Measurements from ENCODE around the gene SCD5. TPM values are rescaled to one million over a fixed set of nuclear protein-coding genes. Genes with fewer than 3 reads are reported as not detected.
A peak's percentile ranks its signal among the peaks of the same experiment; 100 is the strongest.

Gene SCD5
- total RNA-seq, 2 experiments from 2014 or later = 0.47 to 0.76 TPM

DNA sequence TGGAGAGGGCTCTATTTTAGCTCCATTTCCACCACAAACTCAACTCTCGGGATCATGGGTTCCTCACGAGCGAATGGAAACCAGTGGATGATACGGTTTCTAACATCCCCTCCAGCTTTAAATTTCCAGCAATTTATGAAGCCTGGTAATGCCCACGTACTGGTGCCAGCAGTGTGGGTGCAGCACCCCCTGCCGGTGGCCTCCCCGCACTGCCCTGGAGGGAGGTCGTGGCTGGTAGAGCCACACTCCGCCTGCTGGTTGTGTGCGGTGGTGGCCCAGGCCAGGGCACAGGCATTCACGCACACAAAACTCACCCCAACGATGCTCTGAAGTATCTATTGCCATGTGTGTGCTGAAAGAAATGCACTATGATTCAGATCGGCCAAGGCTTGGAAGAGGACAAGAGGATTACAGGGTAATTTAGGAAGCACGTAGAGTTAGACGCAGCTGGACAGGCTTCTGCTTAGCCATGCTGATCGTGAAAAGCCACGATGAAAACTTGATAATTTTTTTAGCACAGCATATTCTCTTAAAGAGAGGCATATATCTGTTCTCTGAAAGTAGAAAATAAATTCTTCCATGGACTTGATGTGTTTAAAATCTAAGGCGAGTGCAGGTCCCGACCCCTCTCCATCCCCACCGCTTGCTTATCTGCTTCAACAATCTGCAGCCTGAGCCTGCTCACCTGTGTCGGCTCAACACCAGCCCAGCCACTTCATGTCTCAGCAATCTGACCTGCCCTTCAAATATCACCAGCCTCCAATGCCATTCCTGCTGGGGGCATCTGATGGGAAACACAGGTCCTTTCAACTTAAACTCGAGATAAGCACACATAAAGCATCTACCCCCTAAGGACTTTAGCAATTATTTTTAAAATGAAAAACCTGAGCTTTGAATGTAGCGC lies 59.1 kb downstream of the SCD5 start:
- CTCF ChIA-PET (ENCODE audit: unreplicated experiment) = interaction anchor here (0.5 to 0.6 kb wide), 2 partner anchors 46 to 184 kb away, joined by 3 read pairs; no protein-coding TSS in a partner anchor
- no peaks in the 10 kb centered on the region for H4K20me1 ChIP-seq (ENCODE audit: insufficient read depth, low read length)
- no peaks in the 10 kb centered on the region for H3K79me2 ChIP-seq (ENCODE audit: insufficient read depth, low read depth, low read length)
- BruUV-seq (replicated peaks) = no TSS peak
- no peaks in the 10 kb centered on the region for H3K36me3 ChIP-seq (ENCODE audit: insufficient read depth, low read length)
- no peaks in the 10 kb centered on the region for H3K4me1 ChIP-seq (ENCODE audit: insufficient read depth, low read length, poor library complexity, severe bottlenecking)
- H2AFZ ChIP-seq (ENCODE audit: low read length) = no peak overlapping the region
- no peak overlapping the region for H3K4me3 ChIP-seq (ENCODE audit: low read depth, low read length, poor library complexity, severe bottlenecking)
- intact Hi-C loops (cut with micrococcal nuclease; ENCODE audit: unreplicated experiment) = loop anchor here (1.0 kb wide), 1 partner anchor 277 kb away; no protein-coding TSS in a partner anchor
- DNase-seq (ENCODE audit: low spot score) = peak; percentile 71
- no peaks in the 10 kb centered on the region for H3K9me2 ChIP-seq (ENCODE audit: insufficient read depth, low read length)
- H3K27ac ChIP-seq (ENCODE audit: low read depth, low read length, poor library complexity, severe bottlenecking) = no peak overlapping the region
- no peak overlapping the region for H3K4me2 ChIP-seq (ENCODE audit: low read length)
- POLR2A ChIA-PET = no interaction called here
- TF ChIP-seq EZH2phosphoT487 (IDR thresholded peaks at IDR 0.05; ENCODE audit: borderline replicate concordance, low read depth, low read length) = no peak
- TF ChIP-seq, protein P1, sequence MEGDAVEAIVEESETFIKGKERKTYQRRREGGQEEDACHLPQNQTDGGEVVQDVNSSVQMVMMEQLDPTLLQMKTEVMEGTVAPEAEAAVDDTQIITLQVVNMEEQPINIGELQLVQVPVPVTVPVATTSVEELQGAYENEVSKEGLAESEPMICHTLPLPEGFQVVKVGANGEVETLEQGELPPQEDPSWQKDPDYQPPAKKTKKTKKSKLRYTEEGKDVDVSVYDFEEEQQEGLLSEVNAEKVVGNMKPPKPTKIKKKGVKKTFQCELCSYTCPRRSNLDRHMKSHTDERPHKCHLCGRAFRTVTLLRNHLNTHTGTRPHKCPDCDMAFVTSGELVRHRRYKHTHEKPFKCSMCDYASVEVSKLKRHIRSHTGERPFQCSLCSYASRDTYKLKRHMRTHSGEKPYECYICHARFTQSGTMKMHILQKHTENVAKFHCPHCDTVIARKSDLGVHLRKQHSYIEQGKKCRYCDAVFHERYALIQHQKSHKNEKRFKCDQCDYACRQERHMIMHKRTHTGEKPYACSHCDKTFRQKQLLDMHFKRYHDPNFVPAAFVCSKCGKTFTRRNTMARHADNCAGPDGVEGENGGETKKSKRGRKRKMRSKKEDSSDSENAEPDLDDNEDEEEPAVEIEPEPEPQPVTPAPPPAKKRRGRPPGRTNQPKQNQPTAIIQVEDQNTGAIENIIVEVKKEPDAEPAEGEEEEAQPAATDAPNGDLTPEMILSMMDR (conservative IDR thresholded peaks at IDR 0.05; ENCODE audit: low read length) = peak; percentile 99
- no peaks in the 10 kb centered on the region for H3K9me3 ChIP-seq (ENCODE audit: low read length)

DNA sequence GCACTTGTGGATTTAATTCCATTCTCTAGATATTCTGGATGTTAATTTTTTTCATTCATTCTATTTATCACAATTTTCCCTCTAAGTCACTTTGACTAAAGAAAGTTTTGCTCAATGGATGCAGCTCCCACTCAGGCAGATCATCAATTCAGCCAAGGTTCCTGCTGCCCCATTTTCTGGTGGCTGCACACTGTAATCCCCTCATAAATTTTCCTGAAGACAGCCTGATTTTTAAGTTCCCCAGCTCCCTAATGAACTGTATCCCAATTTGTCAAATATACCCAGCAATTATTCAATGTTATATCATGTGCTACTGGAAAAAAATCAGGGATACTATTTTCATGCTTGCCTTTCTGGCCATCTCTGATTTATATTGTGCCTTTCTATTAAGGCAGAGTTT lies 61.2 kb downstream of the SCD5 start:
- Histone ChIP-seq H3K9me2 (ENCODE audit: insufficient read depth, low read length) (no peaks in the 10 kb centered on the region), H3K27ac (ENCODE audit: low read depth, low read length, poor library complexity, severe bottlenecking) (no peak overlapping the region), H2AFZ (ENCODE audit: low read length) (no peak overlapping the region), H4K20me1 (ENCODE audit: insufficient read depth, low read length) (no peaks in the 10 kb centered on the region), H3K4me2 (ENCODE audit: low read length) (no peak overlapping the region), H3K9me3 (ENCODE audit: low read length) (no peaks in the 10 kb centered on the region), H3K36me3 (ENCODE audit: insufficient read depth, low read length) (no peaks in the 10 kb centered on the region), H3K79me2 (ENCODE audit: insufficient read depth, low read depth, low read length) (no peaks in the 10 kb centered on the region), H3K4me3 (ENCODE audit: low read depth, low read length, poor library complexity, severe bottlenecking) (no peak overlapping the region), H3K4me1 (ENCODE audit: insufficient read depth, low read length, poor library complexity, severe bottlenecking) (no peaks in the 10 kb centered on the region)
- intact Hi-C loops (cut with micrococcal nuclease; ENCODE audit: unreplicated experiment) = no loop called here
- TF ChIP-seq, protein P1 (conservative IDR thresholded peaks at IDR 0.05; ENCODE audit: low read length) = no peak
- no peak for TF ChIP-seq EZH2phosphoT487 (IDR thresholded peaks at IDR 0.05; ENCODE audit: borderline replicate concordance, low read depth, low read length)
- ChIA-PET POLR2A (no interaction called here), CTCF (ENCODE audit: unreplicated experiment) (no interaction called here)
- BruUV-seq (replicated peaks) = no TSS peak
- DNase-seq (ENCODE audit: low spot score) = no peak

DNA sequence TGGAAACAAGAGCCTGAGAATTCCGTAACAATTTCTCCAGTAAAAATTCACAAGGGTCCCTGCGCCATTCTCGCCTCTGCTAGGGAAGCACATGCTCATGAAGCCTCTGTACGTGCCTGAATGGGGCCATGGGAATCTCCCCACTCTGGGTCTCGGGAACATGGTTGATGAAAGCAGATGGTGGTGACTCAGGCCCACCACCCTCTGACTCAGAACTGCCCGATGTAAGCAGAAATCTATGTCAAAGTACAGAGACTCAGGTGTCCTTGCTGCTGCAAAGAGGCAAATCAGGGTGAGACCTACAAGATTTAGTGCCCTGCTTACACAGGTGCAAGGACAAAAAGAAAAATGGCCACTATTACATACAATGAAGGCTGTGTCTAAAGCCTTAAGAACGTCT lies 65.0 kb downstream of the SCD5 start:
- no peaks in the 10 kb centered on the region for H4K20me1 ChIP-seq (ENCODE audit: insufficient read depth, low read length)
- ChIA-PET POLR2A (no interaction called here), CTCF (ENCODE audit: unreplicated experiment) (interaction anchor here (0.9 kb wide), 1 partner anchor 8 kb away, joined by 3 read pairs; no protein-coding TSS in a partner anchor)
- no peak overlapping the region for H2AFZ ChIP-seq (ENCODE audit: low read length)
- TF ChIP-seq EZH2phosphoT487 (IDR thresholded peaks at IDR 0.05; ENCODE audit: borderline replicate concordance, low read depth, low read length) = no peak
- TF ChIP-seq, protein P1 (conservative IDR thresholded peaks at IDR 0.05; ENCODE audit: low read length) = no peak
- H3K36me3 ChIP-seq (ENCODE audit: insufficient read depth, low read length) = no peaks in the 10 kb centered on the region
- no peaks in the 10 kb centered on the region for H3K9me2 ChIP-seq (ENCODE audit: insufficient read depth, low read length)
- no peaks in the 10 kb centered on the region for H3K79me2 ChIP-seq (ENCODE audit: insufficient read depth, low read depth, low read length)
- H3K4me3 ChIP-seq (ENCODE audit: low read depth, low read length, poor library complexity, severe bottlenecking) = no peak overlapping the region
- BruUV-seq (replicated peaks) = no TSS peak
- H3K4me2 ChIP-seq (ENCODE audit: low read length) = no peak overlapping the region
- H3K27ac ChIP-seq (ENCODE audit: low read depth, low read length, poor library complexity, severe bottlenecking) = no peak overlapping the region
- intact Hi-C loops (cut with micrococcal nuclease; ENCODE audit: unreplicated experiment) = no loop called here
- no peak for DNase-seq (ENCODE audit: low spot score)
- no peaks in the 10 kb centered on the region for H3K4me1 ChIP-seq (ENCODE audit: insufficient read depth, low read length, poor library complexity, severe bottlenecking)
- H3K9me3 ChIP-seq (ENCODE audit: low read length) = no peaks in the 10 kb centered on the region

All from OCI-LY7 (cell line).